KMS-11 (cell line): Measurements from ENCODE around the gene TERF2IP.

Experiments used
- H2AFZ ChIP-seq: fragments of 200-600 bp; sonication (generic); 2 replicates; pipeline ENCODE4 v1.6.1; 2016; ENCODE audit warnings: antibody characterized with exemption, mixed run types, low read depth
- H3K27ac ChIP-seq: fragments of 200-600 bp; sonication (generic); 2 replicates; pipeline ENCODE4 v1.6.1; 2016; ENCODE audit warnings: mild to moderate bottlenecking, mixed run types
- H3K27me3 ChIP-seq: fragments of 200-600 bp; sonication (generic); 2 replicates; pipeline ENCODE4 v1.6.1; 2017; ENCODE audit warnings: mild to moderate bottlenecking, low read depth, mixed run types, moderate library complexity; ENCODE audit not compliant: insufficient read depth
- H3K36me3 ChIP-seq: fragments of 200-600 bp; sonication (generic); 2 replicates; pipeline ENCODE4 v1.6.1; 2017; ENCODE audit warnings: mild to moderate bottlenecking, mixed run types; ENCODE audit not compliant: insufficient read depth
- H3K4me1 ChIP-seq: fragments of 200-600 bp; sonication (generic); 2 replicates; pipeline ENCODE4 v1.6.1; 2016; ENCODE audit warnings: mild to moderate bottlenecking, low read depth, mixed run types; ENCODE audit not compliant: poor library complexity, severe bottlenecking
- H3K4me2 ChIP-seq: fragments of 200-600 bp; sonication (generic); 2 replicates; pipeline ENCODE4 v1.7.0; 2016; ENCODE audit warnings: mild to moderate bottlenecking, mixed run types
- H3K4me3 ChIP-seq: fragments of 200-600 bp; sonication (generic); IDR thresholded peaks from 2 replicates; pipeline ENCODE4 v1.6.1; 2017; ENCODE audit warnings: low read depth, low read length, mixed read lengths; ENCODE audit not compliant: insufficient read depth
- H3K79me2 ChIP-seq: fragments of 200-600 bp; sonication (generic); 2 replicates; pipeline ENCODE4 v1.6.1; 2016; ENCODE audit warnings: low read depth, mixed run types; ENCODE audit not compliant: insufficient read depth
- H3K9ac ChIP-seq: fragments of 200-600 bp; sonication (generic); 2 replicates; pipeline ENCODE4 v1.6.1; 2016; ENCODE audit warnings: mild to moderate bottlenecking, mixed run types
- H4K20me1 ChIP-seq: fragments of 200-600 bp; sonication (generic); 2 replicates; pipeline ENCODE4 v1.6.1; 2016; ENCODE audit warnings: mild to moderate bottlenecking, mixed run types; ENCODE audit not compliant: insufficient read depth
- CTCF ChIP-seq: fragments of 200-600 bp; sonication (generic); conservative IDR thresholded peaks from 2 replicates; pipeline ENCODE4 v1.6.1; 2017; ENCODE audit warnings: low read depth, mild to moderate bottlenecking, antibody characterized with exemption, low read length, moderate library complexity, mixed read lengths

Gene TERF2IP

GRCh38 chr16:75658175-75658574 lies 10.6 kb downstream of the TERF2IP start:
- 0 out of 2 replicates have a peak, but pooled peaks cover under 1% of the 10 kb centered on the region for H4K20me1 ChIP-seq
- no peak overlapping the region for H3K9ac ChIP-seq
- no peak overlapping the region for H3K4me2 ChIP-seq
- H2AFZ ChIP-seq, result no peak overlapping the region
- peaks cover 12% of the 10 kb centered on the region for H3K79me2 ChIP-seq
- H3K27ac ChIP-seq, result no peak overlapping the region
- H3K27me3 ChIP-seq, result no peaks in the 10 kb centered on the region
- peaks cover 11% of the 10 kb centered on the region; the same call in 1 of the 2 replicates for H3K36me3 ChIP-seq
- H3K4me1 ChIP-seq, result peaks cover 5% of the 10 kb centered on the region
- no peak overlapping the region for H3K4me3 ChIP-seq
- no peak for TF ChIP-seq CTCF

GRCh38 chr16:75660321-75660720 lies 12.7 kb downstream of the TERF2IP start:
- no peaks in the 10 kb centered on the region for H4K20me1 ChIP-seq
- H3K27ac ChIP-seq, result no peak overlapping the region
- no peak overlapping the region for H3K4me3 ChIP-seq
- H3K36me3 ChIP-seq, result peaks cover 7% of the 10 kb centered on the region; the same call in 1 of the 2 replicates
- H3K9ac ChIP-seq, result no peak overlapping the region
- no peaks in the 10 kb centered on the region for H3K4me1 ChIP-seq
- TF ChIP-seq CTCF, result no peak
- no peak overlapping the region for H3K4me2 ChIP-seq
- no peaks in the 10 kb centered on the region for H3K27me3 ChIP-seq
- H3K79me2 ChIP-seq, result no peaks in the 10 kb centered on the region
- no peak overlapping the region for H2AFZ ChIP-seq

GRCh38 chr16:75660726-75661302 lies 13.2 kb downstream of the TERF2IP start:
- Histone ChIP-seq H3K9ac (no peak overlapping the region), H3K4me3 (no peak overlapping the region), H3K79me2 (no peaks in the 10 kb centered on the region), H3K4me2 (no peak overlapping the region), H2AFZ (no peak overlapping the region), H3K27me3 (no peaks in the 10 kb centered on the region), H3K4me1 (no peaks in the 10 kb centered on the region), H3K36me3 (peaks cover 4% of the 10 kb centered on the region; the same call in 1 of the 2 replicates), H4K20me1 (no peaks in the 10 kb centered on the region), H3K27ac (no peak overlapping the region)
- TF ChIP-seq CTCF, result no peak

GRCh38 chr16:75667503-75667902 lies 19.9 kb downstream of the TERF2IP start:
- no peak overlapping the region for H3K4me2 ChIP-seq
- no peak overlapping the region for H3K4me3 ChIP-seq
- H3K27ac ChIP-seq, result no peak overlapping the region
- no peak overlapping the region for H2AFZ ChIP-seq
- H3K9ac ChIP-seq, result no peak overlapping the region
- no peaks in the 10 kb centered on the region for H3K36me3 ChIP-seq
- TF ChIP-seq CTCF, result no peak
- H3K79me2 ChIP-seq, result no peaks in the 10 kb centered on the region
- no peaks in the 10 kb centered on the region for H3K4me1 ChIP-seq
- no peaks in the 10 kb centered on the region for H4K20me1 ChIP-seq
- H3K27me3 ChIP-seq, result no peaks in the 10 kb centered on the region
